GM12891 (cell line): Measurements from ENCODE around the gene PTPRR. TPM values are rescaled to one million over a fixed set of nuclear protein-coding genes. Genes with fewer than 3 reads are reported as not detected.

Experiments used
- DNase-seq: peaks from one replicate; pipeline ENCODE4 v3.0.0; 2011; ENCODE audit warnings: low spot score; ENCODE audit not compliant: insufficient read length
- FAIRE-seq: peaks from 2 replicates; lab custom pipeline; 2011; peaks lifted over from hg19 to GRCh38; lab: Jason Lieb, UNC
- PAX5 ChIP-seq: IDR thresholded peaks from 2 replicates; pipeline ENCODE4 v1.6.1; 2011; ENCODE audit warnings: low read length, moderate library complexity, mild to moderate bottlenecking; ENCODE audit not compliant: insufficient read depth, severe bottlenecking
- POLR2A ChIP-seq: IDR thresholded peaks from 2 replicates; pipeline ENCODE4 v1.6.1; 2011; ENCODE audit warnings: low read depth, low read length, control low read depth
- POLR2AphosphoS5 ChIP-seq: IDR thresholded peaks from 2 replicates; pipeline ENCODE4 v1.6.1; 2011; ENCODE audit warnings: low read depth, low read length, control low read depth
- POU2F2 ChIP-seq: IDR thresholded peaks from 2 replicates; pipeline ENCODE4 v1.6.1; 2011; ENCODE audit warnings: low read depth, mild to moderate bottlenecking, control low read depth, low read length, moderate library complexity
- SPI1 ChIP-seq: IDR thresholded peaks from 2 replicates; pipeline ENCODE4 v1.6.1; 2011; ENCODE audit warnings: low read depth, low read length, control low read depth
- TAF1 ChIP-seq: IDR thresholded peaks from 2 replicates; pipeline ENCODE4 v1.6.1; 2011; ENCODE audit warnings: low read depth, low read length, control low read depth
- polyA plus RNA-seq: library from polyadenylated mRNA; unstranded; fragments of >200 nt; gene quantifications from one replicate; pipeline ENCODE4 v1.2.1, GENCODE V29; 2012; ENCODE audit warnings: low read depth, missing spikeins, inconsistent platforms; ENCODE audit not compliant: missing spikeins

The PTPRR gene
- polyA plus RNA-seq: not detected

GRCh38 chr12:70920251-70920851 is at the start of gene PTPRR:
Gene PTPRR (minus strand): TSS chr12:70920738. CDS start chr12:70920390, 348 bp downstream.
- no peak for DNase-seq
- no peak for TF ChIP-seq POU2F2
- TF ChIP-seq PAX5: no peak
- no peak for TF ChIP-seq POLR2AphosphoS5
- no peak for TF ChIP-seq SPI1
- no peak for TF ChIP-seq TAF1
- TF ChIP-seq POLR2A: no peak
- no peak for FAIRE-seq

GRCh38 chr12:70966996-70967790 is 46.7 kb upstream of the PTPRR start:
- DNase-seq (no peak), FAIRE-seq (no peak)
- TF ChIP-seq TAF1 (no peak), POLR2A (no peak), PAX5 (no peak), POLR2AphosphoS5 (no peak), POU2F2 (no peak), SPI1 (no peak)

GRCh38 chr12:70966046-70966445 is 45.5 kb upstream of the PTPRR start:
- no peak for FAIRE-seq
- TF ChIP-seq POU2F2 (no peak), PAX5 (no peak), POLR2AphosphoS5 (no peak), SPI1 (no peak), POLR2A (no peak), TAF1 (no peak)
- no peak for DNase-seq

GRCh38 chr12:70964867-70965510 is 44.5 kb upstream of the PTPRR start:
- FAIRE-seq: no peak
- no peak for TF ChIP-seq POLR2AphosphoS5
- TF ChIP-seq POLR2A: no peak
- no peak for TF ChIP-seq TAF1
- TF ChIP-seq POU2F2: no peak
- no peak for TF ChIP-seq SPI1
- no peak for TF ChIP-seq PAX5
- DNase-seq: no peak

GRCh38 chr12:70963081-70963660 is 42.6 kb upstream of the PTPRR start:
- FAIRE-seq (no peak), DNase-seq (no peak)
- no peak for TF ChIP-seq POLR2A
- no peak for TF ChIP-seq POU2F2
- no peak for TF ChIP-seq TAF1

GRCh38 chr12:70962226-70962794 is 41.8 kb upstream of the PTPRR start:
- FAIRE-seq: no peak
- no peak for DNase-seq
- TF ChIP-seq POU2F2 (no peak), SPI1 (peak; percentile 92), PAX5 (no peak)

GRCh38 chr12:70960484-70960883 is 39.9 kb upstream of the PTPRR start:
- no peak for TF ChIP-seq TAF1
- no peak for TF ChIP-seq POU2F2
- TF ChIP-seq SPI1: no peak
- TF ChIP-seq POLR2A: no peak
- TF ChIP-seq PAX5: no peak
- FAIRE-seq (no peak), DNase-seq (no peak)

- TF ChIP-seq POU2F2 (no peak), POLR2A (no peak), TAF1 (no peak), POLR2AphosphoS5 (no peak), PAX5 (no peak), SPI1 (no peak)
- DNase-seq (no peak), FAIRE-seq (no peak)
These were observed 34.9 kb upstream of the PTPRR start for GRCh38 chr12:70955415-70955814.

- FAIRE-seq: no peak
- no peak for DNase-seq
- TF ChIP-seq POLR2AphosphoS5: no peak
These were observed 29.9 kb upstream of the PTPRR start for GRCh38 chr12:70950451-70950850.

- FAIRE-seq: no peak
- no peak for TF ChIP-seq POLR2A
- TF ChIP-seq PAX5: no peak
- TF ChIP-seq POLR2AphosphoS5: no peak
- TF ChIP-seq SPI1: no peak
- no peak for TF ChIP-seq TAF1
- no peak for TF ChIP-seq POU2F2
- no peak for DNase-seq
These were observed 28.4 kb upstream of the PTPRR start for GRCh38 chr12:70948976-70949336.
